Measurements from ENCODE around the gene C1orf159.
"Not testable (repeated sequence)": the region's sequence is repeated elsewhere in the genome, so short reads cannot be mapped to it uniquely, and the experiment has no call there.

The C1orf159 gene

GRCh38 chr1:1116701-1117468 is 996 bp upstream of the C1orf159 start:
- no peak for DNase-seq

- DNase-seq, result no peak
Measured at GRCh38 chr1:1115136-1115785, 628 bp downstream of the C1orf159 start.

- DNase-seq, result no peak
Measured at GRCh38 chr1:1114431-1114830, 1.5 kb downstream of the C1orf159 start.

- no peak for DNase-seq
Measured at GRCh38 chr1:1112237-1112985, 3.5 kb downstream of the C1orf159 start.

DNA sequence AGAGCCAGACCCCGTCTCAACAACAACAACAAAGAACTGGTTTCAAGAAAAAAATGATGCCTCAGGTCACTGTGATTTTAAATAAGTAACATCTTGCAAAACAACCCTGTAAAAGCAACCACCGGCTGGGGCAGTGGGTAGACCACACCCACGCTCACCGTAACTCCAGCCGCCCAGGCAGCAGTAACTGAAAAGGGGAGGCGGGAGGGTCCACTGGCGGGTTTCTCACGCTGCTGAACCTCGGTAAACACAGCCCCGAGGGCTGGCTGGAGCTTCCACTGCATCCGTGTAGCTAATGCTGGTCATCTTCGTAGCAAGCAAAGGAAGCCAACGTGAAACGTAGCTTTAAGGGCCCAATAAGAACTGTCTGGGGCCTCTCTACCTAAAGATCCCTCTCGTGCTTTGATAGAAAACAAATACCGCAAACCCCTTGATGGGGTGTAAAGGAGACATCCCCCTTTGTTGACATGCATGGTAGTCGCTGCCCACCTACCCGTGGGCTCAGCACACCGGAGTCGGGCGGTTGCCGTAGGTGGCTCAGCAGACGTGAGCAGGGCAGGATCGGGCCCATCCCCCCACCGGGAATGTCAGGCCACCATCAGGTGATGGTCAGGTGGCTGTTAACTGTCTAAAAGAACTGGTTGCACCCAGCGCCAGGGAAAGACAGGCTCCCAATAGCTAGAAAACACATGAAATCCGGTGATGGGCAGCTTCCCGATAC is 4.2 kb downstream of the C1orf159 start:
- DNase-seq, result no peak

DNA sequence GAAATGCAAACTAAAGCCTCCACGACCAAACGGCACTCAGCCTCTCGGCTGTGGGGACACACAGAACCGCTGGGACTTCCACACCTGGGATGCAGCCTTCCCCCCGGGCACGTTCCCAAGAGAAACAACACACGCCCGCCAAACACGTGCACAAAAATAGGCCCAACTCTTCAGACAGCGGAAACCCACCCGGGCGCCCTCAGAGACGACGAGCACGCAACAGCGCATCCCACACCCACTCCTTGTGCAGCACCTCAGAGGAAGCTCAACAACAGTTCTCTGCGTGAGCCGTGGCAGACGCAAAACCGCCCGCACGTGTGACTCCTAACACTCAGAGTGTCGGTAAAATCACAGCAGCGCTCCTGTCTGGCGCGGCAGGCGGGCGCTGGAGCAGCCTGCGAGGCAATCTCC is 5.3 kb downstream of the C1orf159 start:
- no peak for DNase-seq

GRCh38 chr1:1109743-1110142 is 6.1 kb downstream of the C1orf159 start:
- DNase-seq, result no peak

DNA sequence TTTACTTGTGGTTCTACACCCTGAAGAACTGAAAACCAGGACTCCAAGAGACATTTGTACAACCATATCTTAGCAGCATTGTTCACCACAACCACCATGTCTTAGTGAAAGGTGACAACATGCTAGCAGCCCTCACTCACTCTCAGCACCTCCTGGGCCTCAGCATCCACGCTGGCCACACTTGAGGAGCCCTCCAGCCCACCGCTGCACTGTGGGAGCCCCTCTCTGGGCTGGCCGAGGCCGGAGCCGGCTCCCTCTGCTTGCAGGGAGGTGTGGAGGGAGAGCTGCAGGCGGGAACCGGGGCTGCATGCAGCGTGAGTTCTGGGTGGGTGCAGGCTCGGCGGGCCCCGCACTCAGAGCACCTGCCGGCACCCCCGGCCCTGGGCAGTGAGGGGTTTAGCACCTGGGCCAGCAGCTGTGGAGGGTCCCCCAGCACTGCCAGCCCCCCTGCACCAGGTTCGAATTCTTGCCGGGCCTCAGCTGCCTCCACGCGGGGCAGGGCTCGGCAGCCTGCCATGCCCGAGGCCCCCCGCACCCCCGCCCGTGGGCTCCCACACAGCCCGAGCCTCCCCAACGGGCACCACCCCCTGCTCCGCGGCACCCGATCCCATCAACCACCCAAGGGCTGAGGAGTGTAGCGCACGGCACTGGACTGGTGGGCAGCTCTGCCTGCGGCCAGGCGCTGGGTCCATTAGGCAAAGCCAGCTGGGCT is 9.2 kb downstream of the C1orf159 start:
- DNase-seq, result no peak

DNA sequence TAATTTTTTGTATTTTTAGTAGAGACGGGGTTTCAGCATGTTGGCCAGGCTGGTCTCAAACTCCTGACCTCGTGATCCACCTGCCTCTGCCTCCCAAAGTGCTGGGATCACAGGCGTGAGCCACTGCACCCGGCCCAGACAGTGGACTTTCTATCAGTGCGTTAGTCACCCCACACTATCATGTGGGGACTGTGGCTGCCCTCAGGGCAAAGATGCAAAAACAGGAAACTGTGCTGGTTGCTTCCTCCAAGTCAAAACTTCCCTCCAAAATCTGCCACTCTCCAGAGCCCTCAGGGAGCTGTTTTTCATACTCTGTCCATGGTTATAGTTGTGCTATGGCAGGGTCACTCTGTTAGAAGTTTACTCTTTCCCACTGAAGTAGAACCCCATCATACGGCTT is 11.7 kb downstream of the C1orf159 start:
- not testable (repeated sequence) for DNase-seq

DNA sequence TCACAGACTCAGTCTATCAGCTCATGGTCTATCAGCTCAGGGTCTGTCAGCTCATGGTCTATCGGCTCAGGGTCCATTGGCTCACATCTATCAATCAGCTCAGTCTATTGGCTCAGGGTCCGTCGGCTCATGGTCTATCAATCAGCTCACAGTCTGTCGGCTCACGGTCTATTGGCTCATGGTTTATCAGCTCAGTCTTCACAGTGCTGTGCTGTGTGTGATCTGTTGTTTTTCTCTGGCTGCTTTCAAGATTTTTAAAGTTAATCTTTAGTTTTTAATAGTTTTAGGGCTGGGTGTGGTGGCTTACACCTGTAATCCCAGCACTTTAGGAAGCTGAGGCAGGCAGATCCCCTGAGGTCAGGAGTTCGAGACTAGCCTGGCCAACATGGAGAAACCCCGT is 14.4 kb downstream of the C1orf159 start:
- no peak for DNase-seq

GRCh38 chr1:1100296-1100695 is 15.6 kb downstream of the C1orf159 start:
- no peak for DNase-seq

DNA sequence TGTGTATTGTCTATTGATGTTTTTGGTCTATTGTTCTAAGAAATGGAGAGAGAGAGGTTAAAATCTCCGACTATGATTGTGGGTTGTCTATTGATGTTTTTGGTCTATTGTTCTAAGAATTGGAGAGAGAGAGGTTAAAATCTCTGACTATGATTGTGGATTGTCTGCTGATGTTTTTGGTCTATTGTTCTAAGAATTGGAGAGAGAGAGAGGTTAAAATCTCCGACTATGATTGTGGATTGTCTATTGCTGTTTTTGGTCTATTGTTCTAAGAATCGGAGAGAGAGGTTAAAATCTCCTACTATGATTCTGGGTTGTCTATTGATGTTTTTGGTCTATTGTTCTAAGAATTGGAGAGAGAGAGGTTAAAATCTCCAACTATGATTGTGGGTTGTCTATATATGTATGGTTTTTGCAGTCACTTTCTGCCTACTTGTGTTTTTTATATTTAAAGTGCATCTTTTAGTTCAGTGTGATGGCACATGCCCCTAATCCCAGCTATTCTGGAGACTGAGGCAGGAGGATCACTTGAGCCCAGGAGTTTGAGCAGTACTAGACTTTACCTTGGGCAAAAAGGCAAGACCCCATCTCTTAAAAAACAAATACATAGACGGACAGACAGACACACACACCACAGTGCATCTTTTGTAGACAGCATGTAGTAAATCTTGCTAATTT is 16.2 kb downstream of the C1orf159 start:
- DNase-seq, result no peak

DNA sequence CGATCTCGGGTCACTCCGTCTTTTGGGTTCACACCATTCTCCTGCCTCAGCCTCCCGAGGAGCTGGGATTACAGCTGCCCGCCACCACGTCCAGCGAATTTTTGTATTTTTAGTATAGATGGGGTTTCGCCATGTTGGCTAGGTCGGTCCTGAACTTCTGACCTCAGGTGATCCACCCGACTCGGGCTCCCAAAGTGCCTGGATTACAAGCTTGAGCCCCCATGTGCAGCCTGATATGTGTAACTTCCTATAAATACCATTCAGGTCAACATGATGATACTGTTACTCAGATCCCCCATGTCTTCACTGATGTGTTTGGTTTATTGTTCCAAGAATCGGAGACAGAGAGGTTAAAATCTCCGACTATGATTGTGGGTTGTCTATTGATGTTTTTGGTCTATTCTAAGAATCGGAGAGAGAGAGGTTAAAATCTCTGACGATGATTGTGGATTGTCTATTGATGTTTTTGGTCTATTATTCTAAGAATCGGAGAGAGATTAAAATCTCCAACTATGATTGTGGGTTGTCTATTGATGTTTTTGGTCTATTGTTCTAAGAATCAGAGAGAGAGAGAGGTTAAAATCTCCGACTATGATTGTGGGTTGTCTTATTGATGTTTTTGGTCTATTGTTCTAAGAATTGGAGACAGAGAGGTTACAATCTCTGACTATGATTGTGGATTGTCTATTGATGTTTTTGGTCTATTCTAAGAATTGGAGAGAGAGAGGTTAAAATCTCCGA is 17.0 kb downstream of the C1orf159 start:
- DNase-seq, result no peak

DNA sequence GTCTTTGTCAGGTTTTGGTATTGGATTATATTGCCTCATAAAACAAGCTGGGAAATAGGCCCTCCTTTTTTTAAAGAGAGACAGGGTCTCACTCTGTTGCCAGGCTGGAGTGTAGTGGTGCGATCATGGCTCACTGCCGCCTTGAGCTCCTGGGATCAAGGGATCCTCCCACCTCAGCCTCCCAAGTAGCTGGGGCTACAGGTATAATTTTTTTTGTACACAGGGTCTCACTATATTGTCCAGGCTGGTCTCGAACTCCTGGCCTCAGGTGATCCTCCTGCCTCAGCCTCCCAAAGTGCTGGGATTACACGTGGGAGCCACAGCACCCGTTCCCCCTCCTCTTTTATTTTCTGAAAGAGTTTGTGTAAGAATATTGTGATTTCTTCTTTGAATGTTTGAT is 19.8 kb downstream of the C1orf159 start:
- not testable (repeated sequence) for DNase-seq

DNA sequence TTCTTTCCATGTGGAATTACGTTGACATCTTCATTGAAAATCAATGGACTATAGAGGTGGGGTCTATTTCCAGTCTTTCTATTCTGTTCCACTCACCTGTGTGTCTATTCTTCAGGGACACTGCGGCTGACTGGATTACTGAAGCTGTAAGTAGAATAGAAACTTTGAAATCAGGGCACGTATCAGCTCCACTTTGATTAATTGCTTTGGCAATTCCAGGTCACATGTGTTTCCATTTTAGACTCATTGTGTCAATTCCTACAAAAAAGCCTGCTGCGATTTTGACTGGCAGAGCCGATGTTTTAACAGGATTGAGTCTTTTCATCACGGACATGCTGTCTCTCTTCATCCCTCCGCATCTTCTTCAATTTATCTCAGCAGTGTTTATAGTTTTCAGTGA is 20.9 kb downstream of the C1orf159 start:
- DNase-seq, result no peak

- no peak for DNase-seq
Measured at GRCh38 chr1:1093610-1093943, 22.3 kb downstream of the C1orf159 start.

GRCh38 chr1:1092894-1093609 is 22.8 kb downstream of the C1orf159 start:
- DNase-seq, result no peak

DNA sequence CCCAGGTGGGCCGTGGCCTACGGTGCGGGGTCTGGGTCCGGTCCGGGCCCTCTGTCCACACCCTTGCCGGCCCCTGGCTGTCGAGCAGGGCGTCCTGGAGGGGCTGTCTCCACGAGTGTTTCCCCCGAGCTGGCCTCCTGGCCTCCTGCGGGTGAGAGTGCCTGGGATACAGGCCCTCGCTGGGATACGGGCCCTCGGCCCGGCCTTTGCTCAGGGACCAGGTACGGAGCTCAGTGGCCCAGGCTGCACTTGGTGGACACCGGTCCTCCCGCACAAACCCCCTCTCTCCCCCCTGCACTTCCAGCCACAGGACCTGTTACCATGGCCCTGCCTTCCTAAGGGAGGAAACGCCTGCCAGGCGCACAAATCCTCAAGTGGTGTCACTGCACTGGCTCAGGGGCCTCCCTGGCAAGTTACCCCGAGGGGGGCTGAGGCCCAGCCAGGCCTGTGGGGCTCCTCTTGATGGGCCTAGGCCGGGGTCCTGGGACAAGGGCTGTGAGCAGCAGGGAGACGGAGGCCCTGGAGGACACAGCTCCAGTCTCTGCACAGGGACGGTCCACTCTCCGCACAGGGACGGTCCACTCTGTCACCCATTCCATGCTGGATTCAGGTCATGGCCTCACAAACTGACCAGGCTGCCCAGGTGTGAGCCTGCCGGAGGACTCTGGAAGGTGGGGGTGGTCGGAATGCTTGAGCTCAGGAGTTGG is 23.6 kb downstream of the C1orf159 start:
- no peak for DNase-seq

DNA sequence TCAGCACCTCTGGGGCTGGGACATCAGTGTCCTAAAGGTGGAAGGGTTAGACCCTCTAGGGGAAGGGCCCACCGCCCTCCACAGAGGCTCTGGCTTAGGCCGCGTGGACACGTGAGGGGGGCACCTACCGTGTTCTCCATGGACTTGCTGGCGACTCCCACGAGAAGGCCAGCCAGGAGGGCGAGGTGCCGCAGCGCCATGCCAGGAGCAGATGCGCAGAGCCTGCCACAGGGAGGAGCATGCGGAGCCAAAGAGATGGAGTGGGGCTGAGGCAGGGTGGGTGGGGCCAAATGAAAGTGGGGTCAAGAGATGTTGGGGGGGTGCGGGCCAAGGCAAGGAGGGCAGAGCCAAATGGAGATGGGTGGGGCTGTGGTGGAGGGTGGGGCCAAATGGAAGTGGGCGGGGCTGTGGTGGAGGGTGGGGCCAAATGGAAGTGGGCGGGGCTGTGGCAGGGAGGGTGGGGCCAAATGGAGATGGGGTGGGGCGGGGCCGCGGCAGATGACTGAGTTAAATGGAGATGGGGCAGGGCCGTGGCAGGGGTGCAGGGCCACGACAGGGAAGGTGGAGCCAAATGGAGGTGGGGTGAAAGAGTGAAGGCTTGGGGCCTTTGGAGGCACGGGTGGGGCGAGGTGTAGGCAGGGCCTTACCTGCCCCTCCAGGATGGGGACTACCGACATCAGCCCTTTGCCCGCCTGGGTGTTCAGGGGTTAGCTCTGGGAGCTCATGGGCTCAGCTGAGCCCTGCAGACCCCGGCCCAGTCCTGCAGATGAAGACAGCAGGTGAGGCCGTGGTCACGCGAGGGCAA is 24.3 kb downstream of the C1orf159 start:
- DNase-seq, result no peak
